HepG2 (cell line): ENCODE results near the gene IGFL1. TPM values are rescaled to one million over a fixed set of nuclear protein-coding genes. Genes with fewer than 3 reads are reported as not detected.

ENCODE experiments used
- ARID5B ChIP-seq: IDR thresholded peaks from 2 replicates; pipeline ENCODE4 v1.4.0; 2020; ENCODE audit warnings: mild to moderate bottlenecking, missing genetic modification reagents
- BHLHE40 ChIP-seq: IDR thresholded peaks from 2 replicates; pipeline ENCODE4 v1.6.1; 2011; ENCODE audit warnings: low read length, improper control_type of control experiment
- CHD2 ChIP-seq: IDR thresholded peaks from 2 replicates; pipeline ENCODE4 v1.6.1; 2011; ENCODE audit warnings: low read depth, low read length, improper control_type of control experiment
- FIP1L1 ChIP-seq: fragments of 200-400 bp; formaldehyde crosslinking; IDR thresholded peaks from 2 replicates; pipeline ENCODE4 v1.6.1; 2018; ENCODE audit warnings: low read depth, mild to moderate bottlenecking, low read length, moderate library complexity, borderline replicate concordance; ENCODE audit not compliant: insufficient read depth
- KDM1A ChIP-seq: IDR thresholded peaks from 2 replicates; pipeline ENCODE4 v1.6.1; 2016; ENCODE audit warnings: missing compliant biosample characterization
- MED1 ChIP-seq: sonication (generic); formaldehyde crosslinking; IDR thresholded peaks from 2 replicates; pipeline ENCODE4 v1.4.0; 2020; ENCODE audit warnings: missing genetic modification reagents
- PHF21A ChIP-seq: sonication (generic); formaldehyde crosslinking; IDR thresholded peaks from 2 replicates; pipeline ENCODE4 v1.5.0; 2020; ENCODE audit warnings: mild to moderate bottlenecking, missing genetic modification reagents
- REL ChIP-seq: sonication (generic); formaldehyde crosslinking; conservative IDR thresholded peaks from 2 replicates; pipeline ENCODE4 v1.8.0; 2022; ENCODE audit warnings: mild to moderate bottlenecking, missing genetic modification reagents, moderate library complexity
- SAP130 ChIP-seq: IDR thresholded peaks from 2 replicates; pipeline ENCODE4 v1.6.1; 2016; ENCODE audit warnings: low read depth
- SYNCRIP ChIP-seq: fragments of 200-400 bp; formaldehyde crosslinking; IDR thresholded peaks from 2 replicates; pipeline ENCODE4 v1.6.1; 2018; ENCODE audit warnings: mild to moderate bottlenecking, low read depth, low read length; ENCODE audit not compliant: insufficient read depth
- XRCC5 ChIP-seq: fragments of 200-400 bp; formaldehyde crosslinking; optimal IDR thresholded peaks from 2 replicates; pipeline ENCODE3; 2017; ENCODE audit warnings: mild to moderate bottlenecking, low read length
- ZKSCAN1 ChIP-seq: fragments of 150-350 bp; IDR thresholded peaks from 2 replicates; pipeline ENCODE4 v1.6.1; 2014; ENCODE audit warnings: low read length
- ZNF264 ChIP-seq: sonication (generic); formaldehyde crosslinking; IDR thresholded peaks from 2 replicates; pipeline ENCODE4 v1.4.0; 2020; ENCODE audit warnings: missing genetic modification reagents
- ZNF513 ChIP-seq: sonication (generic); formaldehyde crosslinking; conservative IDR thresholded peaks from 2 replicates; pipeline ENCODE4 v1.5.0; 2020; ENCODE audit warnings: missing genetic modification reagents
- polyA plus RNA-seq, 8 experiments: library from polyadenylated mRNA; depleted of rRNA in 3 of 8; stranded (reverse) in 7 of 8; unstranded in 1 of 8; fragments of >200 nt; fragmentation: Illumina TruSeq in 4 of 8; extraction: Trizol in 4 of 8; gene quantifications; 2 replicates each; pipeline versions ENCODE4 v1.2.1 to v1.2.3, GENCODE V29; 2011 to 2016; ENCODE audit warnings: low read depth in 4 of 8, missing spikeins in 1 of 8, mixed read lengths in 1 of 8; ENCODE audit not compliant: insufficient read depth in 1 of 8
- total RNA-seq, 5 experiments: library from RNA; depleted of rRNA; stranded (reverse); fragments of >200 nt; fragmentation: Illumina TruSeq; extraction: Trizol; gene quantifications; 2 replicates each; pipeline ENCODE4 v1.2.3, GENCODE V29; 2016; ENCODE audit warnings: low read depth in 1 of 5
- TF ChIP-seq, protein P1 (sequence below): sonication (generic); formaldehyde crosslinking; IDR thresholded peaks from 2 replicates; pipeline ENCODE4 v1.5.1; 2020; ENCODE audit warnings: missing genetic modification reagents, mild to moderate bottlenecking, borderline replicate concordance
- TF ChIP-seq, protein P2 (sequence below): IDR thresholded peaks from 2 replicates; pipeline ENCODE4 v1.6.1; 2012; ENCODE audit warnings: inconsistent platforms
- TF ChIP-seq, protein P3 (sequence below): sonication (generic); formaldehyde crosslinking; conservative IDR thresholded peaks from 2 replicates; pipeline ENCODE4 v1.4.0; 2020; ENCODE audit warnings: mild to moderate bottlenecking, missing genetic modification reagents, moderate library complexity

The IGFL1 gene
- total and polyA plus RNA-seq, 2 of the 13 experiments (the other 11 are each of a cell fraction or from before 2014, with no cell fraction given) = not detected

DNA sequence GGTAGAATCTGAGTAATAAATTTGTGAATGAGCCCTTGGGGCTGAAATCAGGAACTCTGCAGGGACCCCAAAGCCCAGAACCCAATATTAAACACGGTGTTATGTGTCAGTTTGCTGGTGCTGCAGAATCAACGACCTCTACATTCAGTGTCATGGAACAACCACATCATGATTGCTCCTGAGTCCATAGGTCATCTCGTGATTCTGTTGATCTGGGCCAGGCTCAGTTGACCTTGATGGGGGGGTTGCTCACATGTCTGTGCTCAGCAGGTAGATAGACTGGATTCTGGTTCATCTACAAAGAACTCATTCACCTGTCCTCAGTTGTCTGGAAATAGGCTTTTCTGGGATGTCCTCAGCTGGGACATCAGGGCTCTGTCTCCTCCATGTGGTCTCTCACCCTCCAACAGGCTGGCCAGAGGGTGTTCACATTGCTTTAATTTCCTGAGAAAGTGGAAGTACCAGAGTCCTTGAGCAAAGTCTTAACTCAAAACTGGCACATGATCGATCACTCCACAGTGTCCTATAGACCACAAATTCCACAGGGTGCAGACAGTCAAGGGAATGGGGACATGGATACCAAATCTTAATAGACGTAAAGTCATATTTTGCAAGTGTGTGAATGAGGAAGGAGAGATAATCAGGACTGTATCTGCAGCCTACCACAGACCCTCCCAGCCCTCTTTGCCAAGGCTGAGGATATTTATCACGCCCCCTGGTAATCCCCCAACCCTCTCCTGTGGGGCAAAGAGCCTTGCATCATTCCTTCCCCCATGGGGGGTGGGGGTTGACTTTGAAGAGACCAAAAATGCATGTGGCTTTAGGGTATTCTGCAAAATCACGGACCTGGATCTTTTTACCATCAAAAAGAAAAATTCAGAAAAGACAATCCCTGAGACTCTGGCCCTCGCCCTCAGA lies 39.3 kb upstream of the IGFL1 start (continued):
- TF ChIP-seq PHF21A = no peak
- TF ChIP-seq ZKSCAN1 = no peak
- TF ChIP-seq CHD2 = no peak
- no peak for TF ChIP-seq REL (CRISPR knock-in tag)
- TF ChIP-seq, protein P1, sequence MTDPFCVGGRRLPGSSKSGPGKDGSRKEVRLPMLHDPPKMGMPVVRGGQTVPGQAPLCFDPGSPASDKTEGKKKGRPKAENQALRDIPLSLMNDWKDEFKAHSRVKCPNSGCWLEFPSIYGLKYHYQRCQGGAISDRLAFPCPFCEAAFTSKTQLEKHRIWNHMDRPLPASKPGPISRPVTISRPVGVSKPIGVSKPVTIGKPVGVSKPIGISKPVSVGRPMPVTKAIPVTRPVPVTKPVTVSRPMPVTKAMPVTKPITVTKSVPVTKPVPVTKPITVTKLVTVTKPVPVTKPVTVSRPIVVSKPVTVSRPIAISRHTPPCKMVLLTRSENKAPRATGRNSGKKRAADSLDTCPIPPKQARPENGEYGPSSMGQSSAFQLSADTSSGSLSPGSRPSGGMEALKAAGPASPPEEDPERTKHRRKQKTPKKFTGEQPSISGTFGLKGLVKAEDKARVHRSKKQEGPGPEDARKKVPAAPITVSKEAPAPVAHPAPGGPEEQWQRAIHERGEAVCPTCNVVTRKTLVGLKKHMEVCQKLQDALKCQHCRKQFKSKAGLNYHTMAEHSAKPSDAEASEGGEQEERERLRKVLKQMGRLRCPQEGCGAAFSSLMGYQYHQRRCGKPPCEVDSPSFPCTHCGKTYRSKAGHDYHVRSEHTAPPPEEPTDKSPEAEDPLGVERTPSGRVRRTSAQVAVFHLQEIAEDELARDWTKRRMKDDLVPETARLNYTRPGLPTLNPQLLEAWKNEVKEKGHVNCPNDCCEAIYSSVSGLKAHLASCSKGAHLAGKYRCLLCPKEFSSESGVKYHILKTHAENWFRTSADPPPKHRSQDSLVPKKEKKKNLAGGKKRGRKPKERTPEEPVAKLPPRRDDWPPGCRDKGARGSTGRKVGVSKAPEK (CRISPR knock-in tag) = no peak
- TF ChIP-seq ZNF264 (CRISPR knock-in tag) = peak; percentile 28; the same call in 1 of the 2 replicates
- TF ChIP-seq KDM1A = no peak
- TF ChIP-seq FIP1L1 = no peak
- peak; percentile 46; the same call in 1 of the 2 replicates for TF ChIP-seq MED1
- no peak for TF ChIP-seq SYNCRIP
- TF ChIP-seq SAP130 (CRISPR knock-in tag) = peak; percentile 34; the same call in 1 of the 2 replicates
- TF ChIP-seq ARID5B (CRISPR knock-in tag) = peak; percentile 76
- TF ChIP-seq XRCC5 = no peak
- no peak for TF ChIP-seq ZNF513 (CRISPR knock-in tag)
- TF ChIP-seq, protein P2, sequence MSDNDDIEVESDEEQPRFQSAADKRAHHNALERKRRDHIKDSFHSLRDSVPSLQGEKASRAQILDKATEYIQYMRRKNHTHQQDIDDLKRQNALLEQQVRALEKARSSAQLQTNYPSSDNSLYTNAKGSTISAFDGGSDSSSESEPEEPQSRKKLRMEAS = no peak
- TF ChIP-seq BHLHE40 = peak; percentile 64
- TF ChIP-seq, protein P3, sequence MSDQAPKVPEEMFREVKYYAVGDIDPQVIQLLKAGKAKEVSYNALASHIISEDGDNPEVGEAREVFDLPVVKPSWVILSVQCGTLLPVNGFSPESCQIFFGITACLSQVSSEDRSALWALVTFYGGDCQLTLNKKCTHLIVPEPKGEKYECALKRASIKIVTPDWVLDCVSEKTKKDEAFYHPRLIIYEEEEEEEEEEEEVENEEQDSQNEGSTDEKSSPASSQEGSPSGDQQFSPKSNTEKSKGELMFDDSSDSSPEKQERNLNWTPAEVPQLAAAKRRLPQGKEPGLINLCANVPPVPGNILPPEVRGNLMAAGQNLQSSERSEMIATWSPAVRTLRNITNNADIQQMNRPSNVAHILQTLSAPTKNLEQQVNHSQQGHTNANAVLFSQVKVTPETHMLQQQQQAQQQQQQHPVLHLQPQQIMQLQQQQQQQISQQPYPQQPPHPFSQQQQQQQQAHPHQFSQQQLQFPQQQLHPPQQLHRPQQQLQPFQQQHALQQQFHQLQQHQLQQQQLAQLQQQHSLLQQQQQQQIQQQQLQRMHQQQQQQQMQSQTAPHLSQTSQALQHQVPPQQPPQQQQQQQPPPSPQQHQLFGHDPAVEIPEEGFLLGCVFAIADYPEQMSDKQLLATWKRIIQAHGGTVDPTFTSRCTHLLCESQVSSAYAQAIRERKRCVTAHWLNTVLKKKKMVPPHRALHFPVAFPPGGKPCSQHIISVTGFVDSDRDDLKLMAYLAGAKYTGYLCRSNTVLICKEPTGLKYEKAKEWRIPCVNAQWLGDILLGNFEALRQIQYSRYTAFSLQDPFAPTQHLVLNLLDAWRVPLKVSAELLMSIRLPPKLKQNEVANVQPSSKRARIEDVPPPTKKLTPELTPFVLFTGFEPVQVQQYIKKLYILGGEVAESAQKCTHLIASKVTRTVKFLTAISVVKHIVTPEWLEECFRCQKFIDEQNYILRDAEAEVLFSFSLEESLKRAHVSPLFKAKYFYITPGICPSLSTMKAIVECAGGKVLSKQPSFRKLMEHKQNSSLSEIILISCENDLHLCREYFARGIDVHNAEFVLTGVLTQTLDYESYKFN = peak; percentile 62
